Naive B cell (primary cell): Measurements from ENCODE around the gene TNFRSF25. TPM values are rescaled to one million over a fixed set of nuclear protein-coding genes. Genes with fewer than 3 reads are reported as not detected.
"Not testable (repeated sequence)": the region's sequence is repeated elsewhere in the genome, so short reads cannot be mapped to it uniquely, and the experiment has no call there.

ENCODE experiments used
- ATAC-seq, 2 donors: fragments of 150-1000 bp; cut with Tn5 transposase; 2 replicates each; pipeline ENCODE4 v1.10.0; 2021; ENCODE audit warnings: low read depth in 2 of 2, mild to moderate bottlenecking in 2 of 2, moderate library complexity in 2 of 2
- DNase-seq: peaks from one replicate; pipeline ENCODE4 v3.0.0; 2022
- H3K27ac Mint-ChIP-seq, 6 donors: one replicate each; pipeline ENCODE4 v1.8.0; 2020 to 2022; ENCODE audit warnings: mild to moderate bottlenecking in 6 of 6, mixed read lengths in 6 of 6, moderate library complexity in 5 of 6, inconsistent platforms in 2 of 6
- H3K27me3 Mint-ChIP-seq, 3 donors: one replicate each; pipeline ENCODE4 v1.8.0; 2021 to 2022; ENCODE audit warnings: mixed read lengths in 3 of 3, mild to moderate bottlenecking in 1 of 3
- H3K36me3 Mint-ChIP-seq, 2 donors: one replicate each; pipeline ENCODE4 v1.8.0; 2020 to 2022; ENCODE audit warnings: mixed read lengths in 2 of 2, inconsistent platforms in 1 of 2, mild to moderate bottlenecking in 1 of 2
- H3K4me1 Mint-ChIP-seq, 3 donors: one replicate each; pipeline ENCODE4 v1.8.0; 2020 to 2022; ENCODE audit warnings: mixed read lengths in 3 of 3, inconsistent platforms in 1 of 3, mild to moderate bottlenecking in 1 of 3, moderate library complexity in 1 of 3
- H3K4me3 Mint-ChIP-seq, 8 donors: one replicate each; pipeline ENCODE4 v1.8.0; 2020 to 2022; ENCODE audit warnings: mild to moderate bottlenecking in 8 of 8, mixed read lengths in 8 of 8, moderate library complexity in 8 of 8, inconsistent platforms in 2 of 8
- H3K9me3 Mint-ChIP-seq, 7 donors: one replicate each; pipeline ENCODE4 v1.8.0; 2020 to 2022; ENCODE audit warnings: mixed read lengths in 7 of 7, mild to moderate bottlenecking in 5 of 7, inconsistent platforms in 2 of 7, moderate library complexity in 1 of 7
- polyA plus RNA-seq, 6 donors: library from polyadenylated mRNA; unstranded; fragments of 300-500 nt; fragmentation: Illumina TruSeq; gene quantifications; one replicate each; pipeline ENCODE4 v1.2.3, GENCODE V29; 2021; ENCODE audit warnings: low read depth in 6 of 6

Gene TNFRSF25
- polyA plus RNA-seq, 6 donors from 2014 or later = 0.28 to 0.68 TPM; not detected in 4

- H3K27ac Mint-ChIP-seq, DNase-seq, H3K9me3 Mint-ChIP-seq, H3K36me3 Mint-ChIP-seq, ATAC-seq: not testable (repeated sequence)
- H3K4me1 Mint-ChIP-seq = peaks cover 7 to 27% (median 9%) of the 10 kb centered on the region in 3 donors
- peak overlapping the region in 2 of 8 donors; percentile 68 to 73 for H3K4me3 Mint-ChIP-seq
- peaks cover 24 to 81% (median 55%) of the 10 kb centered on the region in 3 donors for H3K27me3 Mint-ChIP-seq
Measured at GRCh38 chr1:6445929-6446328, 20.0 kb downstream of the TNFRSF25 start.

DNA sequence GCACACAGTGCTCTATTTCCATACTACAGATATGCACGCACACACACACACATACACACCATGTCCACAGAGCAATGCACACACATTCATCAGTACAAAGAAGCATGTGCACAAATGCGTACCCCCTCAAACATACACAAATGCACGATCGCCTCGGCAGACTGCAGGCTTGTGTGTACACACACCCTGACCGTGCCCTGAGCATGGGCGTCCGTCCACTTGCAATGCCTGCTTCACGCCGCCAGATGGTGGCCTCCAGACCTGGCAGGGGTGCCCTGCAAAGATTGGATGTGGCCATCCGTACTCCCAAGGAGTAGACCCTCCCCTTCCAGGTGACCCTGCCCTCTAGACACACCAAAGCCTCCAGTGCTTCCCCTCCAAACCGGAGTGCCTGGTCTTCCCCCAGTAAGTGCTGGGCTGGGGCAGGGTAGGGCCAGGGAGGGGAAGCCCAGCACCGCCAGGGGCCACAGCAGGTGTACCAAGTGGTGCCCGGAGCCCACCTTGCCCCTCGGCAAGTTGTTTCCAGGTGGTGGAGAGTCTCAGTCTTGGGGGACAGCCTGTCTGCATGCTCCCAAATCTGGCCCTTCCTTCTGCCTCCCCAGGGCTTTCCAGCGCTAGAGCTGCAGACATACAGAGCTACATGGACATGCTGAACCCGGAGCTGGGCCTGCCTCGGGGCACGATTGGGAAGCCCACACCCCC, 20.8 kb downstream of the TNFRSF25 start:
- H3K9me3 Mint-ChIP-seq = no peaks in the 10 kb centered on the region
- H3K36me3 Mint-ChIP-seq = no peaks in the 10 kb centered on the region
- ATAC-seq = no peak
- no peak overlapping the region for H3K4me3 Mint-ChIP-seq
- no peak for DNase-seq
- H3K27ac Mint-ChIP-seq = no peak overlapping the region
- peaks cover 7 to 29% (median 9%) of the 10 kb centered on the region in 3 donors for H3K4me1 Mint-ChIP-seq
- peaks cover 19 to 76% (median 49%) of the 10 kb centered on the region in 3 donors for H3K27me3 Mint-ChIP-seq

DNA sequence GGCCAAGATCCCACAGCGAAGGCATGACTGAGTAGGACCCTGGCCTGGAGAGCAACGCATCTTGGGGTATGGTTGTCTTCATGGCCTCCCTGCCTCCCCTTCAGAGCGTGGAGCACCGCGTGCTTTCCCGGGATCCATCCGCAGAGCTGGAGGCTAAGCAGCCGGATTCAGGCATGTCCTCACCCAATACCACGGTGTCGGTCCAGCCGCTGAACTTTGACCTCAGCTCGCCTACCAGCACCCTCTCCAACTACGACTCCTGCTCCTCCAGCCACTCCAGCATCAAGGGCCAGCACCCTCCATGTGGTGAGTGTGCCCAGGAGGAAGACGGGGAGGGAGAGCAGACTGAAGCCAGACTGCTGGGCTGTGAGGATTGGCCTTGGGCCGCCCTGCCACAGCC, 21.6 kb downstream of the TNFRSF25 start:
- Mint-ChIP-seq H3K4me3 (peak overlapping the region in 1 of 8 donors; percentile 35), H3K36me3 (no peaks in the 10 kb centered on the region), H3K27ac (no peak overlapping the region), H3K4me1 (peaks cover 7 to 26% (median 8%) of the 10 kb centered on the region in 3 donors), H3K27me3 (peaks cover 14 to 74% (median 46%) of the 10 kb centered on the region in 3 donors), H3K9me3 (peaks cover 0 to 1% (median 0%) of the 10 kb centered on the region in 7 donors)
- ATAC-seq = no peak
- DNase-seq = no peak

DNA sequence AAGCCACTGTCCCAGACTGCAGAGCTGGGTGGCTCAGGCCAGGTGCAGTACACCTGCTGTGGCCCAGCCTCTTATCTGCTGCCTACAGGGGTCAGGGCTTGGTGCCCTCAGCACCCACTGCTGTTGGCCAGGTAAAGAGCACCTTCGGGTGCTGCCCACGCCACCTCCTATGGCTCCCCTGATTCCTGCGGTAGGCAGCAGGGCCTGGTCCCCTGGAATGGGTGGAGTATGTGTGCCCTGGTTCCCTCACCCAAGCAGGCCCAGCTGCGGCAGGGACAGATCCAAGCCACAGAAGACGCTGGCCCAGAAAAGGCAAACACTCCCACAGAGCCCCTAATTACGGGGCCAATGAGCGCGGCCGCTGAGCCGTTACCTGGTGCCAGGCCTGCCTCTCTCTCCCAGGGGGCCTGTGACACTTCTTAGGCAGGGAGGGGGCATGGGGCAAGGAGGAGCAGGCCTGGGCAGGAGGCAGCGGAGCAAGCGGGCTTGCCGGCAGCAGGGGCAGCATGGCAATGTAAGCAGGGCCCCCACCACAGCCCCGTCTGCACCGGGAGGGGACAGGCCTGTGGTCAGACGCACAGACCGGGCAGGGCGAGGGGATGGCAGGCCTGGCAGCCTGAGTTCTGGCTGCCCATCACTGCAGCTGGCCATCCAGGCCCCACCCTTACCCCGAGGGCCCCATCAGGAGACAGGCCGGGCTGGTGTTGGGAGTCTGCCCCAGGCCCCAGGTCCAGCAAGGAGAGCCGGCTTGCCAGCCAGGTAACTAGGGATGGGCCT, 22.4 kb downstream of the TNFRSF25 start:
- no peak for ATAC-seq
- no peak for DNase-seq
- H3K9me3 Mint-ChIP-seq = peaks cover 0 to 3% (median 0%) of the 10 kb centered on the region in 7 donors

DNA sequence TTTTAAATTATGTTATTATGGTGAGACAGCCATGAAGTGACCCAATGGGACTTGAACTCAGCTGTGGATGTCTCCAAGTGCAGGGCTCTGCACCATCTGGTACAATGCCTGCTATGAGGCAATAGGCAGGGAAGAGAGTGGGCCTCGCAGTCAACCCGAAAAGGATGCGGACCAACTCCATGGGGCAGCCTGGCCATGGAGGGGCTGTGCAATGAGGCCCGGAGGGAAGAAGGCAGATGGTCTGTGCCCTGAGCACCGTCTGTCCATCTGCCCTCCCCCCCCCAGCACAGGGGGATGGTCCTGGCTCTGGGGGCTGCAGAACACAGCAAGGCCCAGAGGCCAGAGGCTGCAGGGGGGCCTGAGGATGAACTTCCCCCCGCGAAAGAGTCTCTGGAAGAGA, 24.4 kb downstream of the TNFRSF25 start:
- H3K27ac Mint-ChIP-seq = no peak overlapping the region
- no peak for ATAC-seq
- H3K4me1 Mint-ChIP-seq = peaks cover 7 to 21% (median 13%) of the 10 kb centered on the region in 3 donors
- H3K9me3 Mint-ChIP-seq = peaks cover 0 to 3% (median 0%) of the 10 kb centered on the region in 7 donors
- peaks cover 20 to 81% (median 57%) of the 10 kb centered on the region in 3 donors for H3K27me3 Mint-ChIP-seq
- no peak for DNase-seq
- H3K4me3 Mint-ChIP-seq = peak overlapping the region in 4 of 8 donors; percentile 35 to 56 (median 46)
- H3K36me3 Mint-ChIP-seq = no peaks in the 10 kb centered on the region

More for the DNA sequence above, 22.4 kb downstream of the TNFRSF25 start:
- peaks cover 5 to 23% (median 7%) of the 10 kb centered on the region in 3 donors for H3K4me1 Mint-ChIP-seq
- H3K27ac Mint-ChIP-seq = no peak overlapping the region
- H3K36me3 Mint-ChIP-seq = no peaks in the 10 kb centered on the region
- no peak overlapping the region for H3K4me3 Mint-ChIP-seq
- H3K27me3 Mint-ChIP-seq = peaks cover 15 to 72% (median 46%) of the 10 kb centered on the region in 3 donors

- H3K36me3 Mint-ChIP-seq = no peaks in the 10 kb centered on the region
- peaks cover 0 to 3% (median 0%) of the 10 kb centered on the region in 7 donors for H3K9me3 Mint-ChIP-seq
- DNase-seq (peak; percentile 37), ATAC-seq (peak; percentile 71 to 78)
- no peak overlapping the region for H3K27ac Mint-ChIP-seq
- peaks cover 16 to 75% (median 53%) of the 10 kb centered on the region in 3 donors for H3K27me3 Mint-ChIP-seq
- H3K4me1 Mint-ChIP-seq = peaks cover 7 to 17% (median 13%) of the 10 kb centered on the region in 3 donors
- peak overlapping the region in 6 of 8 donors; percentile 32 to 78 (median 54) for H3K4me3 Mint-ChIP-seq
Measured at GRCh38 chr1:6440198-6441126, 25.5 kb downstream of the TNFRSF25 start.

DNA sequence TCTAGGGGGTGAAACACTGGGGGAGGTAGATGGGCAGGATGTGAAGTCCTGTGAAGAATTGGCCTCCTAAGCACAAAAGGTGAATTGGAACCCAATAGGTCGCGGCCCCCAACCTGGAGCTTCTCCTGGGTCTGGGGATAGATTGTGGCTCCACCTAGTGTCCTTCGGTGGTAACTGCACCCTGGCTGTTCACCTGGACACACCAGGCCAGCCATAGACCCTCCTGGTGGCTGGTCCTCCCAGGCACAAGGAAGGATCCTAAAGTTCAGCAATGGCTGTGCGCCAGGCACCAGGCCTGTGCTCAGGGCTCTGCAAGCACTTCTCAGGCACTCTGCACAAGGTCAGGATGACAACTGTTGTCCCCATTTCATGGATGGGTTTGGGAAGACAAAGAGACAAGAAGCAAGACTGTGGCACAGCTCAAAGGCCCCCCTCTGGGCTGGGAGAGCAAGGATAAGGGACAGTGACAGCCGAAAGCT, 27.9 kb downstream of the TNFRSF25 start:
- peaks cover 0 to 3% (median 0%) of the 10 kb centered on the region in 7 donors for H3K9me3 Mint-ChIP-seq
- H3K4me3 Mint-ChIP-seq = peak overlapping the region in 3 of 8 donors; percentile 29 to 40 (median 39)

GRCh38 chr1:6437012-6437700, 28.8 kb downstream of the TNFRSF25 start:
- H3K4me3 Mint-ChIP-seq, H3K36me3 Mint-ChIP-seq, ATAC-seq, H3K9me3 Mint-ChIP-seq, DNase-seq, H3K27ac Mint-ChIP-seq: not testable (repeated sequence)
- peaks cover 15 to 69% (median 55%) of the 10 kb centered on the region in 3 donors for H3K27me3 Mint-ChIP-seq
- H3K4me1 Mint-ChIP-seq = peaks cover 7 to 17% (median 13%) of the 10 kb centered on the region in 3 donors

More for the DNA sequence above, 27.9 kb downstream of the TNFRSF25 start:
- Mint-ChIP-seq H3K4me1 (peaks cover 7 to 17% (median 13%) of the 10 kb centered on the region in 3 donors), H3K27ac (no peak overlapping the region), H3K36me3 (no peaks in the 10 kb centered on the region), H3K27me3 (peaks cover 15 to 69% (median 55%) of the 10 kb centered on the region in 3 donors)
- DNase-seq (peak; percentile 61), ATAC-seq (peak; percentile 60 to 61)

- not testable (repeated sequence) for H3K4me3 Mint-ChIP-seq, H3K27ac Mint-ChIP-seq, H3K9me3 Mint-ChIP-seq, ATAC-seq, H3K36me3 Mint-ChIP-seq, DNase-seq
- peaks cover 15 to 65% (median 49%) of the 10 kb centered on the region in 3 donors for H3K27me3 Mint-ChIP-seq
- H3K4me1 Mint-ChIP-seq = peaks cover 7 to 16% (median 13%) of the 10 kb centered on the region in 3 donors
Measured at GRCh38 chr1:6436277-6436676, 29.7 kb downstream of the TNFRSF25 start.

- peaks cover 15 to 63% (median 45%) of the 10 kb centered on the region in 3 donors for H3K27me3 Mint-ChIP-seq
- H3K36me3 Mint-ChIP-seq = no peaks in the 10 kb centered on the region
- DNase-seq = no peak
- ATAC-seq = no peak
- H3K4me3 Mint-ChIP-seq = no peak overlapping the region
- no peak overlapping the region for H3K27ac Mint-ChIP-seq
- H3K9me3 Mint-ChIP-seq = peaks cover 0 to 3% (median 0%) of the 10 kb centered on the region in 7 donors
- H3K4me1 Mint-ChIP-seq = peaks cover 7 to 13% (median 12%) of the 10 kb centered on the region in 3 donors
Measured at GRCh38 chr1:6435547-6435946, 30.4 kb downstream of the TNFRSF25 start.

DNA sequence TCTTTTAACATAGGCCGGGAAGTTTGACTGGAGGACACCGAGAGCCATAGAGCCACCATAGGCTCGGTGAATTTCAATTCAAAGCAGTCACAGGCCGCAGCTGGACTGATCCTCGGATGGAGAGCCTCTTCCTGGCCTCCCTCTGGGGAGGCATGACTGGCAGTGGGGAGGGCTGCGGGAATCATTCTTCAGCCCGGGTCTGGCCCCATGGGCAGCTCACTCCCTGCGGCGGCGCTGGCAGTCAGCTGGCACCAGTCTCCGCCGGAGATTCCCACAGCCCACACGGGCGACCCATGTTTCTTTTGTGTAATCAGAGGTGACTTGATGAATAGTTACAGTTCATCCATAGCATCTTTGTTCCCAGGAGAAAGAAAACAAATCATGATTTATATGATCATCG, 30.8 kb downstream of the TNFRSF25 start:
- no peak for ATAC-seq
- no peak overlapping the region for H3K4me3 Mint-ChIP-seq
- no peaks in the 10 kb centered on the region for H3K36me3 Mint-ChIP-seq
- peaks cover 7 to 13% (median 12%) of the 10 kb centered on the region in 3 donors for H3K4me1 Mint-ChIP-seq
- no peak for DNase-seq
- H3K27ac Mint-ChIP-seq = no peak overlapping the region
- peaks cover 15 to 67% (median 50%) of the 10 kb centered on the region in 3 donors for H3K27me3 Mint-ChIP-seq
- H3K9me3 Mint-ChIP-seq = peaks cover 0 to 3% (median 0%) of the 10 kb centered on the region in 7 donors

DNA sequence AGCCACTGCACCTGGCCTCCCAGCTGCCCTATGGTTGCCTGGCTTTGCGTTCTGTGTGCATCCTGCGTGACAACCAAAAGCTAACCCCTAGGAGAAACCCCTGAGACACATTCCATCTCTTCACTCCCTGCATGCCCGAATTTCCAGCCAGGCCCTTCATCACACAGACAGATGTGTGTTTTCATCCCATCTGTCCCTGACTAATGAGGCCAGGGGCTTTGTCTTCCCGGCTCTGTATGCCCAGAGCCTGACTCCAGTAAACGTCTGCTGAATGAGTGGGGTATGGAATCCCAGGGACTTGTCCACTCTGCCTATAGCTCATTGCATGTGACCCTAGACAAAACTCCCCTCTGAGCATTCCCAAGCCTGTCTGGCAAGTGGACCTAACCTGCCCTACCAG, 31.8 kb downstream of the TNFRSF25 start:
- Mint-ChIP-seq H3K4me1 (peaks cover 3 to 8% (median 6%) of the 10 kb centered on the region in 3 donors), H3K27ac (no peak overlapping the region), H3K9me3 (peaks cover 0 to under 1% (median 0%) of the 10 kb centered on the region in 7 donors), H3K4me3 (no peak overlapping the region), H3K27me3 (peaks cover 12 to 66% (median 52%) of the 10 kb centered on the region in 3 donors), H3K36me3 (no peaks in the 10 kb centered on the region)
- DNase-seq (no peak), ATAC-seq (no peak)
